Glomerular endothelial cell (primary cell): ENCODE results near the gene FBXL13. TPM values are rescaled to one million over a fixed set of nuclear protein-coding genes. Genes with fewer than 3 reads are reported as not detected.
"Not testable (repeated sequence)": the region's sequence is repeated elsewhere in the genome, so short reads cannot be mapped to it uniquely, and the experiment has no call there.

Experiments used
- DNase-seq: peaks from one replicate; pipeline ENCODE4 v3.0.0-alpha.2; 2011; ENCODE audit warnings: low read depth, low spot score; ENCODE audit errors: extremely low read depth
- total RNA-seq: library from RNA; depleted of rRNA; stranded (reverse); fragments of >200 nt; gene quantifications from 2 replicates; pipeline ENCODE4 v1.2.3, GENCODE V29; 2015

Gene FBXL13
- total RNA-seq, 1 donor from 2014 or later = 2.2 TPM

DNA sequence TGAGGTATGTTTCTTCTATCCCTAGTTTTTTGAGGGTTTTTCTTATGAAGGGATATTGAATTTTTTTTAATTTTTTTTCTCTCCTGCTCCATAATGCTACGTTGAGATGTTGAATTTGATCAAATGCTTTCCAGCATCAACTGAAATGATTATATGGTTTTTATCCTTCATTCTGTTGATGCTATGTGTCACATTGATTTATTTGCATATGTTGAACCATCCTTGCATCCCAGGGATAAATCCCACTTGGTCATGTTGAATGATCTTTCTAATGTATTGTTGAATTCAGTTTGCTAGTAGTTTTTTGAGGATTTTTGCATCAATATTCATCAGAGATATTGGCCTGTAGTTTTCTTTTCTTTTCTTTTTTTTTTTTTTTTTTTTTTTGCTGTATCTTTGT, 171.0 kb downstream of the FBXL13 start:
- DNase-seq = not testable (repeated sequence)

DNA sequence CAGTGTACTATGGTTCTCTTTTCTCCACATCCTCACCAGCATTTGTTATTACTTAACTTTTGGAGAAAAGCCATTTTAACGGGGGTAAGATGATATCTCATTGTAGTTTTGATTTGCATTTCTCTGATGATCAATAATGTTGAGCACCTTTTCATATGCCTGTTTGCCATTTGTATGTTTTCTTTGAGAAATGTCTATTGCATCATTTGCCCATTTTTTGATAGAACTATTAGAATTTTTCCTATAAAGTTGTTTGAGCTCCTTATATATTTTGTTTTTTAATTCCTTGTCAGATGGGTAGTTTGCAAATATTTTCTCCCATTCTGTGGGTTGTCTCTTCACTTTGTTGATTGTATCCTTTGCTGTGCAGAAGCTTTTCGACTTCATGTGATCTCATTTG, 172.5 kb downstream of the FBXL13 start:
- not testable (repeated sequence) for DNase-seq

DNA sequence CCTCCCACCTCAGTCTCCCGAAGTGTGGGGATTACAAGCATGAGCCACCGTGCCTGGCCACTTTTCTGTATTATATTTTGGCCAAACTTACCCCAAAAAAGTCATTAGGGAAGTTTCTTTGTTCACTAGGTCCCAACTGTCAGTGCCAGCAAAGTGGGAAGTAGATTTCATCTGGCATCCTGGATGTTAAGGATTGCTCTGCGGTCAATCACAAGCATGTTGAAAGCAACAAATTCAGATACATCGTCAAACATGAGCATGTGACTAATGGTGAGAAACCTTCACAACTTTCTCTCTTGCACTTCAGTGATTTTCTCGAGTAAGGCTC, 176.1 kb downstream of the FBXL13 start:
- DNase-seq = no peak

DNA sequence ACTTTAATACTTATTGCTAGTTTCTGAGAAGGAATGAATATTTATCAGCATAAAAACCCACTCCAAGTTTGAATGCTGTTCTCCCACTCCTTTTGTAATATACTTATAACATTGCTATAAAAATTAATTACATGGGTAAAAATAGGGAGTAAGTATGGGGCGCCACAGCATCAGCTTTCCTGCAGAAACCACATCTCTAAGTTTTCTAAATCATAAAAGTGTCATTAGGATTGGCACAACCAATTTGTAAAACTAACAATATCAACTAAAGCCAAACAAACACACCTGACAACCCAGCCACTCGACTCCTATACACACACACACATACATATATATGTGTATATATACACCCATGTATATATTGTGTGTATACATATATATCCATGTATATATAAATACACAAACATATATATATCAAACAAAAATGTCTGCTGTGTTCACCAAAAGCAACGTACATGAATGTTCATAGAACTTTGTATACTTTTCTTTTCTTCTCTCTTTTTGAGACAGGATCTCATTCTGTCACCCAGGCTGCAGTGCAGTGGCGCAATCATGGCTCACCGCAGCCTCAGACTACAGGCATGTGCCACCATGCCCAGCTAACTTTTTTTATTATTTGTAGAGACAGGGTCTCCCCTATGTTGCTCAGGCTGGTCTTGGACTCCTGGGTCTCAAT, 176.6 kb downstream of the FBXL13 start:
- no peak for DNase-seq

DNA sequence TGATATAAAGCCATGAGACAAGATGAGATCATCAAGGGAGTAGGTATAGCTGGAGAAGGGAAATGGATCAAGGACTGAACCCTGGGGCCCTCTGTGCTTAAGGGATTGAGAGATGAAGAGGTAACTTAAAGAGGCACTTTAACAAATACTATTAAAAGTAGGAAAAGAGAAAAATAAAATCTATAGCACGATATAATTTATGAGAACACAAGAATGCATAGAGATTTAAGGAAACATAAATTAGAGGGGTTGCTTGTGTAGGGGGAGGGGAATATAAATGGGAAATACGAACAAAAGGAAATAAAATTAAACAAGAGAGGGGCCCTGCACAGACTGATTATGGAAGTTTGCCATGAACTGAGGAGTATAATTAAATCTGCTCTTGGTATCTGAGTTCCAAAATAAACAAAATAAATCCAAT, 177.4 kb downstream of the FBXL13 start:
- no peak for DNase-seq

DNA sequence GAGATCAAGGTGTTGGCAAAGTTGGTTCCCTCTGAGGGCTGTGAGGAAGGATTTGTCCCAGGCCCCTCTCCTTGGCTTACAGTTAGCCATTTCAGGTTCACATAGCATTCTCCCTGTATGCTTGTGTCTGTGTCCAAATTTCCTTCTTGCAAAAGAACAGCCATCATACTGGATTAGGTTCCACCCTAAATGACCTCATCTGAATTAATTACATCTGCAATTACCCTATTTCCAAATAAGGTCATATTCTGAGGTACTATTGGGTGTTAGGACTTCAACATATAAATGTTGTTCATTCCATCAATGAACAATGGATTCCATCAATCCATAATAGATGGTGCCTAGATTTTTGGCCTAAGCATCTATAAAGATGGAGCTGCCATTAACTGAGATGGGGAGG, 178.0 kb downstream of the FBXL13 start:
- DNase-seq = no peak

DNA sequence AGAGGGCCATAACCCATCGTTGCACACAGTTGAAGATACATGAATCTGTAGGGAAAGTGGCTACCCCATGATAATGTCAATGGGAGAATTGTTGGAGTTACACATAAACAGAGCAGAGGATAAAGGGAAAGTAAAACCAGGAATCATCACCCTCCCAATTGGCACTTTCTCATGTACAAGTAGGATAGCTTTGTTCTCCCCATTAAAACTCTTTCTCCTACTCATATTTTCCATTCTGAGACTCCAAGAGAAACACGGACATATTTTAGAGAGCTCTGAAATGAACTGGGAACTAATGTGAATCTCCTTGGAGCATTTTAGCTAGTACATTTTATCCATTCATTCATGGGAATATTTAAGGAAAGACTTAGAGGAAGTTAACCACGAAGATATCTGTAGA, 179.0 kb downstream of the FBXL13 start:
- no peak for DNase-seq

DNA sequence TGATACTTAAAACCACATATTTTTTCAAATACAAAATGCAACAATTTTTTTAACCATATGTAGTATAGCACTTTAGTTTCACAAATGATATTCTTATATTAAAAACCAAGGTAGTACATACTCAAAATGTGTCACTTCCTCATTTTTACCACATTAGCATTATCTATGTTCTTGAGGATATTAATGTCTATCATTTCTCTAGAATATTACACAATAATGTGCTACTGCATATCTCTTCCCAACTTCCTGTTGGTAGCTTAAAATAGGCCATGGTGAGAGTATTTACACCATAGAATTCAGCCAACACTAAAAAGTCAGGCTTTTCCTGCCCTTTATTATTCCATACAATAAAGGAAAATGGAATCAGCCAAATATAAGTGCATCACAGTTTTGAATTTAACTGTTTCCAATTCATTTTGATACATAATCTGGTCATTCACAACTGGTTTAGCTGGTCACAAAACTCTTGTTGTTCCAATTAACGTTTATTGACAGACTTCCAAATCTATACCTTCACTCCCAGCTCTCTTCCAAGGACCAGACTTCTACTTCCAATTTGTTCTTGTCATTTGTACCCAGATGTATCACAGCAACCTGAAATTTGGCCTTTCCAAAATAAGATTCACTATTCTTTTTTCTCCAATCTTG, 181.8 kb downstream of the FBXL13 start:
- DNase-seq = no peak

DNA sequence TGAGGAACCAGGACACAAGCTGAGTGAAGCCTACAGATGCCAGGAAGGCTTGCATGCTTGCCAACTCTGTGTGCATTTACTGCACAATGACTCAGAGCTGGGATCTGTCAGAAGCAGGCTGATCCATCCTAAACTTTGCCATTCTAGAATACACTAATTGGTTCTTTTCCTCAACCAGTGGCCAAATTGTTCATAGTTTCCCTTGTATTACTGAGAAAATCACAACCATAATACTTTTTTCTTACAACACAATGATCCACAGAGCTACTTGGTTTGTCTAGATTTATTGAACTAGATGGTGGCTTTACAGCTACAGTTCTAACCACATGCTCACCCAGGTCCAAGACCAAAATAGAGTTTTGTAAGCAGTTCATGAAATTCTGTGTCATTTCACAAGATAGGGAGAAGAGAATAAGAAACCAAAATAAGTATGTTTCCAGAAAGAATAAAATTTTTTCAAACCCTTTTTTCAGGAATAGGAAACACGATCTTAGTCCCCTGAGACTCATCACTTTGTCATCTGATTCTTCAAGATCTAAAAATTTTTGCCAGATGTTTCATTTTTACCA, 182.8 kb downstream of the FBXL13 start:
- no peak for DNase-seq

DNA sequence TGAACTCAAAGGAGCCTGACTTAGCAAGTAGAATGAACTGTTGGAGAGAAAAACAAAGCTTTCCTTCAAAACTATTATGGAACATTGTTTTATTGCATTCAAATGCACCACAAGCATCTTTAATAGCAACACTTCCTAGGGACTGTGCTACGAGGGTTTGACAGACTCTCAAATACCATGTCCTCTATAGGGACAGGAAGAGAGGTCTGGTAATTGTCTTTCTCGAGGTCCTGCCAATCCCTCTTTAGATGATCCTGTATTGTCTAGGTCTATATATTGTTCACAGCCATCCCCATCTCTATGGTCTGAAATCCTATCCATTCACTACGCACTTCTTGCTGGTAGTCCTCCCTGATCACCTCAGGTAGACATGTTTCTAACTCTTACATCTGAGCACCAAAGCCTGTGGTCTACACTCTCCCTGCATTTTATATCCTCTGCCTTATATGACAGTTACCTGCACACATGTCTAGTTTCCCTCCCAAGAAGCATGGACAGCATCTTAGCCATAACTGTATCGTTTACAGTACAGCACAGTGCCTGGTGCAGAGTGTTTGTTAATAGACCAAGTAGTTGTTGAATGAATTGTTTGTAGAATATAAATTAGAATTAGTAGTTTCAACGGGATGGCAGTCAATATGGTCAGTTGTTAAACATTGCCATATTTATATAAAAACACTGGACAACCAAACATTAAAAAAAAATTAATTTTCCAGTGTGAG, 183.5 kb downstream of the FBXL13 start:
- DNase-seq = no peak

DNA sequence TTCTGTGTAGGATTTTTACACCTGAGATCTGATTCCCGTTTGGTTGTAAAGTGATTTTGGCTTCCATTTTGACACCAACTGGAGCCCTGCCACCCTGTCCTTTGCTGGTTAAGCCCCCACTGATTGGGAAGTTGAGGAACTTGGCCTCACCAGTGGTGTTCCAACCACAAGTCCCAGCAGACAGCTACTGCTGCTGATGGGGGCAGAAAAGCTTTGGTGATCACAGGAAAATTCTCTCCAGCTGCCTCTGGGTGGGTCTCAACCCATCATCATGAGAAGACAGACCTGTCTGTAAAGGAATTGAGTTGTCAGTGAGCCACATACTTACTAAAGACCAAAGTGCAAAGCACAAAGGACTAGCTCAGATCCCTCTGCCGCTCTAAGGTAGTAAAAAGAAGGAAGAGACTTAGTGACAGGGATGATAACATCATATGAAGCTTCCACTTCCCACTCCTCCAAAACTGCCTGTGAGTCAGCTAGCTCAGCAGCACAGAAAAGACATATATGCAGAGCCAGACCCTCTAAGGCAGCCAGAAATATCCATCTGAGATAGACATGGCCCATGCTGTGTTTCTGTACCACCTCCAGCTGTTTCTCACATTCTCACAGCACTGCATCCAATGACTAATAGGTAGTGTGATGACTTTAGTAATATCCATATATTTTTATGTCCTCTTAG, 184.2 kb downstream of the FBXL13 start:
- no peak for DNase-seq

DNA sequence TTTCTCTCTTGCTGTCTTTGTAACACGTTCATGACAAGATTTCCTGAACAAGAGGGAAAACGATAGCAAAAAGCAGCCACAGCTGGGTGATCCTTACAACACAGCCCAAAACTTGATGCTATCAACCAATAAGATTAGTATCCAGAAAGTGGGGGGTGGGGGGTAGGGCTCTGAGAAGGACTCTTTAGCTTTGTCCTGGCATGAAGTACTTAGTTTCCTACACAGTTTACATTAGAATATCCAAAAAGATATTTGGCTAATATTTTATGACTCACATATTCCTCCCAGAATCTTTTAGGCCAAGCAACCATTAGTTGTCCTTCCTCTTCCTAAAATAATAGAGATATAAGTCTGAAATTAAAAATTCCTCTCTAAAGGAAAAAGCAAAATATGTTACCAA, 184.7 kb downstream of the FBXL13 start:
- no peak for DNase-seq

DNA sequence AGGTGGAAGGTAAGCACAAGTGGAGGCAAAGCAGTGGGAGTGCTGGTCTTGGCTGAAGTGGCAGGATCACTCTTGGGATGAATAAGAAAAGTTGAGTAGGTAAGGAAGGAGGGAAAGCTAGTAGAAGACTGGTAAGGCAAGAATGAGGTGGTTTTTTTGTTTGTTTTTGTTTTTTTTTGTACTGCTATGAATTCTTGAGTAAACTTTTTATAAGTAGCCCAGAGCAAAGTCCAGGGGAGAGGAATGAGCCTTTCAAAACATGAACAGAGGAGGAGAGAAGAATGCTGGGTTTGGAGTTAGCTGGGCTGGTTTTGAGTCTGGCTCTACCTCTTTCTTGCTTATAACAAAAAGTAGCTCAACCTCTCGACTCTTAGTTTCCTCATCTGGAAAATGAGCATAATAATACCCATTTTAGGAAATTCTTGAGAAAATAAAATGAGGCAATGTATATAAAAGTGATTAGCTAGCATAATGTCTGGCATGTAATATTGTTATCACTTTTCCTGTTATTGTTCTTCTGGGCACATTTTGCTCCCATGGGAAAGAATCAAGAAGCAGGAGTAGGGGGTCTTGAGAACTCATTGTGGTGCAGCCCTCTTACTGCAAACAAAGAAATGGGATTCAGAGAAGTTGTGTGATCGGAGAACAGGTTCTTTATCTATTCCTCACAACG, 185.9 kb downstream of the FBXL13 start:
- DNase-seq = no peak

DNA sequence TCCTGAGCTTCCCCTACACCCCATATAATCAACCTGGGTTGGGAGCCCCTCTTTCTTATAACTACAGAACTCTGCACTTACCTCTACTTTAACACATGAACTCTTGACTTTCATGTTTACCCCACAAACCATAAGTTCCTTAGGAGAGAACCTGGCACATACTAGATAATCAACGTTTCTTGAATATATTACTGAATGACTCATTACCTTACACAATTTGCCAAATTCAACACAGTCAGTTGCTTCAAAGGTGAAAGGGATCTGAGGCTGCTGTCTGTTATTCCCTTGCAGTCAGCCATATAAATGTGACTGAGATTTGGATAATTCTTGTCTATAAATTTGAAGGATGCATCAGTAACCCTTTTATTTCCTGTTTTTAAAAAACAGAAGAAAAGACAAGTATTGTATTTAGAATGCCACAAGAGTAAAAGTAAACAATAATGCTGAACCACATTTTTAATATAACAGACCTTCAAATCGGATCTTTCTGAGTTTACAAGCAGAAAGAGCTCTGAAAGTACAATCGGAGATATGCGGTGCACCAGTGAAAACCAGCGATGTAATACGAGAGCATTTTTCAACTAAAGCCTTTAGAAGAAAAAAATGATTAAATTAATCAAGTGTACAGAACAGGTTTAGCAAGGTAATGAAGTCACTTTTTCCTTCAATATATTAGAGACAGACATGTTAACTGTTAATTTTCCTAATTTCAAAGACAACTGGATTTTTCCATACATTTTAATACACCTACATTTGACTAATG, 191.3 kb downstream of the FBXL13 start:
- no peak for DNase-seq

DNA sequence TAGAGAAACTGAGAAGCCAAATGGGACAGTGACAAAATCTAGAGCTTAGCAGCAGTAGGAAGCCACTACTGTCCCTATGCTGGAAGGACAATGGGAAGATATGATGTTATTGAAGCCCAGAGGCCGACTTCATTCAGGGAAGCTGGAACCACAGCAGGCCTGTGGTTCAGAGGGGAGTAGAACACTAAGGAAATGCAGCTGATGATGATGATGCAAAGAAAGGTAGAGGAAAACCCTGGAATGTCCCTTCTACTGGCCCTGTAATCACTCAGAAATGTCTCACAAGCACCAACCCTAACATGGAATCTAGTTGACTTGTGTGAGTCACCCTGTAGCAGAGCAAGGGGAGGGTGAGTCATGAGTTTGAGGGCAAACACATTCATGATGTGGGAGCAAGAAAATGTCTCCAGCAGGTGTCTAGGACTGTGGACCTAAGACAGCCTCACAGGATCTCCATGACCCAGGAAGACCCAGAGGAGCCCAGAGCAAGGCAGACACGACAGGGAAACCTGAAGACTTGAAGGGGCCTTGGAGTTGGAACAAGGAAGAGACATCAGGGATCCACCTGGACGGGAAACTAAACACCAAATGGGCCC, 198.8 kb downstream of the FBXL13 start:
- DNase-seq = peak; percentile 97

DNA sequence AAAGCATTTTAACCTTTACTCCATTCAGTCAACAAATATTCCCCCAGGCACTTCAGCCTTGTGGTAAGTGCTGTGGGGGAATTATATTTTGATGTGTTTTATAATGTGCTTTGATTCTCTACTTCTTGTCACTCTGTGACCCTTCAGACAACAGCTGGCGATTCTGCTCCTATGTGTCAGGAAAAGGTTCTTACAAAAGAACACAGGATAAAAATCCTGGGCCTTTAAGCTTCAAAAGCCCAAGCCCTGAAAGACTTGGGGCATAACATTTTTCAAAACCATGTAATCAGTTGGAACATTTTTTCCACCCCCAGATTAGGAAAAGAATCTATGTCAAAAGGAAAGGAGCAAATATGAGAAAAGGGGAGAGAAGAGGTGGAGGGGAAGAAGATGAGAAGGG, 199.6 kb downstream of the FBXL13 start:
- DNase-seq = no peak

DNA sequence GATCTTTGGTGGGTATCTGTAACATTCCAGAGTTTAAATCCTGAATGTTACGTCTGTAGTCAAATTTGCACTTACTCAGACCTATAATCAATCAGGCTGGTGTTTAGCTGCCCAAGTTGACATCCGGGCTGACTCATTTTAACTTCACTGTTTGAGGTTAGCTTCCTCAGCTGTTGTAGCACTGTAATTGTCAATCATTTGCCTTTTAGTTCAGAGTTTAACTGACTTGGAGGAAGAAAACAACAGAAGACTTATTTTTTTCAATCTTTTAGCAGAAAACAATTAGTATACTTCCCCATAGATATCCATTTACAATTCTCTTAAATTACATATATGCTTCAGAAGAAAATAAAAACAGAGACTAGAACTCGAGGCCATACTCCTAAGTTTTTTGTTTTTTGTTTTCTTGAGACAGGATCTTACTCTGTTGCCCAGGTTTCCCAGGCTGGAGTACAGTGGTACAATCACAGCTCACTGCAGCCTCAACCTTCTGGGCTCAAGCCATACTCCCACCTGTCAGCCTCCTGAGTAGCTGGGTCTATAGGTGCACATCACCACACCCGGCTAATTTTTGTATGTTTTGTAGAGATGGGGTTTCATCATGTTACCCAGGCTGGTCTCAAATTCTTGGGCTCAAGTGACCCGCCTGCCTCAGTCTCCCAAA, 200.3 kb downstream of the FBXL13 start:
- peak; percentile 92 for DNase-seq

DNA sequence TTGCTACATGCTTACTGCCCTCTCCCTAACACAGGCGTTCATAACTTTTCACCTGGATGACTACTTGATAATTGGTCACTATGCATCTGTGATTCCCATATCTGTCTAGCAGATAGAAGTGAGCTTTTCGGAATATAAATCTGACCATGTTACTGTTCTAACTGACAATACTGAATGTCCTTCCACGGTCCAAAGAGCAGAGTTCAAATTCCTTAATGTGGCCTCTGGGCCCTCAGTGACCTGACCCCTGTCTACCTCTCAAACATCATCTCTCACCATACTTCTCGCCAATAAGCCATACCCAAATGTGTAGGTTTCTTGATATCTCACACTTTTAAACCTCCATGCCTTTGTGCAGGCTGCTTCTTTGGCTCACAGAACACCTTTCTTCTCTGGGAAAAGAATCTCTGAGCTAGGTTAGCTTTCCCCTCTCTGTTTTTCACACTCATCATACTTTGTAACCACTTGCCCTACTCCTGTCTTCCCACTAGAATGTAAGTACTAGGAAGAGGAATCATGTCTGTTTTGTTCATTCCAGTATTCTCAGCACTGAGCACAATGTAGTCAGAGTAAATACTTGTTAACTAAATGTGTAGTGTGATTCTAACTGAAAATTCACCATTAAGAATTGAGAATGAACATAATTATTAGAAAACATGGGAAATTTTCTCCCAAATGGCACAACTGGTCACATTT, 201.0 kb downstream of the FBXL13 start:
- DNase-seq = no peak
